Measurements from ENCODE around the gene PAQR8.

The PAQR8 gene

DNA sequence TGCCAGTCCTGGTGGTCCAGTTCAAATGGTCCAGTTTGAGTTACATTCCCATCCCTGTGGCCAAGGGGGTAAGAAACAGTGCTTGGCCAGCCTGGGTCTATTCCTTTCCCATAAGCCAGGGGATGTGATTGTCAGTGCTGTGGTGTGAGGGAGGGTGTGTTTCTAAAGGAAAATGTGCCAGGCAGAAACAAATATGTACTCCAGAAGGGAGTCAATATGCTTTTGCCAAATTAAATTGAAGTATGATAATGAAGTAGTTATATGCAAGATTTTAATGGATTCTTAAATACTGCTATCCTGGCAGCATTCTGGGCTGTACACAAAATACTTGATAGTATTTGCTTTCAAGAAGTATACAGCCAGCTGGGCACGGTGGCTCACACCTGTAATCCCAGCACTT, 16.6 kb upstream of the PAQR8 start:
- no peak overlapping the region for H3K4me3 ChIP-seq (ENCODE audit: control insufficient read depth, low read depth, low read length)
- TF ChIP-seq, protein P1, sequence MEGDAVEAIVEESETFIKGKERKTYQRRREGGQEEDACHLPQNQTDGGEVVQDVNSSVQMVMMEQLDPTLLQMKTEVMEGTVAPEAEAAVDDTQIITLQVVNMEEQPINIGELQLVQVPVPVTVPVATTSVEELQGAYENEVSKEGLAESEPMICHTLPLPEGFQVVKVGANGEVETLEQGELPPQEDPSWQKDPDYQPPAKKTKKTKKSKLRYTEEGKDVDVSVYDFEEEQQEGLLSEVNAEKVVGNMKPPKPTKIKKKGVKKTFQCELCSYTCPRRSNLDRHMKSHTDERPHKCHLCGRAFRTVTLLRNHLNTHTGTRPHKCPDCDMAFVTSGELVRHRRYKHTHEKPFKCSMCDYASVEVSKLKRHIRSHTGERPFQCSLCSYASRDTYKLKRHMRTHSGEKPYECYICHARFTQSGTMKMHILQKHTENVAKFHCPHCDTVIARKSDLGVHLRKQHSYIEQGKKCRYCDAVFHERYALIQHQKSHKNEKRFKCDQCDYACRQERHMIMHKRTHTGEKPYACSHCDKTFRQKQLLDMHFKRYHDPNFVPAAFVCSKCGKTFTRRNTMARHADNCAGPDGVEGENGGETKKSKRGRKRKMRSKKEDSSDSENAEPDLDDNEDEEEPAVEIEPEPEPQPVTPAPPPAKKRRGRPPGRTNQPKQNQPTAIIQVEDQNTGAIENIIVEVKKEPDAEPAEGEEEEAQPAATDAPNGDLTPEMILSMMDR (conservative IDR thresholded peaks at IDR 0.05; ENCODE audit: control insufficient read depth, insufficient read depth, low read depth, low read length) = no peak
- DNase-seq (ENCODE audit: low read depth) = no peak

DNA sequence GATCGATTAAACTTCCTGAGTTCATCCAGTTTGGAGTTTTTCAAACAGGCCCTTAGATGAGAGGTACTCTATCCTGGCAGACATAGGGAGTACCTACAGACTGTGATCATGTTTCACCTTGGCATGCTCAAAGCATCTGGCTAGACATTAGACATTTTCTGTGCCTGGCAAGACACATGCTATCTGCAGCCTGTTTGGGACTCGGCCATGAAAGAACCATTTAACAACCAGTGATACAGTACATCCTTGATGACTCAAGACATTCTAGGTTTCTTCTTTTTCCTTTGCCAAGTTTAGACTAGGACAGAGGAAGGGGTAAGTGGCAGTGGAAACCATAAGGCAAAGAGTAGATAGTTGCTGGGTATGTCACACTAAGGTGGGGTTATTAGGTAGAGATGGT, 15.4 kb upstream of the PAQR8 start:
- peak; percentile 29 for DNase-seq (ENCODE audit: low read depth)
- TF ChIP-seq, protein P1 (conservative IDR thresholded peaks at IDR 0.05; ENCODE audit: control insufficient read depth, insufficient read depth, low read depth, low read length) = no peak
- H3K4me3 ChIP-seq (ENCODE audit: control insufficient read depth, low read depth, low read length) = no peak overlapping the region

DNA sequence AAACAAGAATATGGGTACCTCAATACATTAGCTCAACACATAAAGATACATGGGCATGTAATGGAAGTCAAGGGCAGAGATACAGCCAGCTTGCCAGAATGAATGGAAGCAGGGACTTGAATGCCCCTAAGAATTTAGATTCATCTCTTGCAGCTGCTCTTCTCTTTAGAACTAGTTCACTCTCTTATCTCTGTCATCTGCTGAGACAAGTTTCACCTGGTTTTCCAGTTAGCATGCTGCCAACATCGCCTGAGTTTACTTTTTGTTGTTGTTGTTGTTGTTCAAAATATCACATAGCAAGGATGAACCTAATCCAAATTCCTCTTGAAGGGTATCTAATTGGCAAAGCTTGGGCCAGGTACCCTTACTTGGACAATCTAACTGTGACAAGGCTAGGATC, 14.1 kb upstream of the PAQR8 start:
- DNase-seq (ENCODE audit: low read depth) = no peak
- no peak overlapping the region for H3K4me3 ChIP-seq (ENCODE audit: control insufficient read depth, low read depth, low read length)
- TF ChIP-seq, protein P1 (conservative IDR thresholded peaks at IDR 0.05; ENCODE audit: control insufficient read depth, insufficient read depth, low read depth, low read length) = no peak

DNA sequence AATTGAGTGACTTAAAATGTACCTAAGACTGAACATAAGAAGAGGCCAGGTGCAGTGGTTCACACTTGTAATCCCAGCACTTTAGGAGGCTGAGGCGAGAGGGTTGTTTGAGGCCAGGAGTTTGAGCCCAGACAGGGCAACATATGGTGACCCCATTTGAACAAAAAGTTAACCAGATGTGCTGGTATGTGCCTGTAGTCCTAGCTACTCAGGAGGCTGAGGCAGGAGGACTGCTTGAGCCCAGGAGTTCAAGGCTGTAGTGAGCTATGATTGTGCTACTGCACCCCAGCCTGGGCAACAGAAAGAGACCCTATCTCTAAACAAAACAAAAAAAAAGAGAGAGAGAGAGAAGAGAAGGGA, 10.1 kb upstream of the PAQR8 start:
- DNase-seq (ENCODE audit: low read depth) = no peak
- H3K4me3 ChIP-seq (ENCODE audit: control insufficient read depth, low read depth, low read length) = no peak overlapping the region
- TF ChIP-seq, protein P1 (conservative IDR thresholded peaks at IDR 0.05; ENCODE audit: control insufficient read depth, insufficient read depth, low read depth, low read length) = no peak

DNA sequence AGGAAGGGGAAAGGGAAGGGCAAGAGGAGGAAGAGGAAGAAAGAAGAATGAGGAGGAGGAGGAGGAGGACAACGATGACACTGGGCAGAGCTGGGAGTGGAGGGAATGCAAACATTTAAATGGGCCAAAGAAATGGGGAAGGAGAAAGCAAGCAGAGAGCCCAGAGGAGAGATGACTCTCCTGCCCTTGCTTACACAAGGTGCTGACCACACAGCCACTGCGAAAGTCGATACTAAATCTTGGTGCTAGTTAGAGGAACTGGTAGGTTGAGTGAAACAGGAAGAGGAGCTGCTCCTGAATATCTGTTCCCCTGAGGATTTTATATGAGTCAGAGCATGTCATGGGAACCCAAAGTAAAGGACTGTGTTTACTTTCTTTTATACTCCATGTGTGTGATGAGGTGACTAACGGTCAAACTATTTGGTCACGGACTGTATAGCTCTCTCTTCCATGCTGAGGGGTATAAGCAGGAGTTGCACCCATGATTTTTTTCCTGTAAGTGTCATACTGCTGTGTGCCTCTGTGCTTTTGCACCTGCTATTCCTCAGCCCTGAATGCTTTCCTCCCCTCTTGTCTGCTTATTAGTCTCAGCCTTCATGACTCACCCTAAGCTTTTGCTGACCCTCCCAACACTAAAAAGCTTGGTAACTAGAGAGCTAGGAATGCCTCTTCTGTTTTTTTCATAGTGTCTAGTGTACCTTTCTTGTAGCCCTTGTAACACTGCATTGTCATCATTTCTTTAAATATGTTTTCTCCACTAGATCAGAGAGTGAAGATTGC, 9.5 kb upstream of the PAQR8 start:
- no peak overlapping the region for H3K4me3 ChIP-seq (ENCODE audit: control insufficient read depth, low read depth, low read length)
- TF ChIP-seq, protein P1 (conservative IDR thresholded peaks at IDR 0.05; ENCODE audit: control insufficient read depth, insufficient read depth, low read depth, low read length) = no peak
- peak; percentile 98 for DNase-seq (ENCODE audit: low read depth)

DNA sequence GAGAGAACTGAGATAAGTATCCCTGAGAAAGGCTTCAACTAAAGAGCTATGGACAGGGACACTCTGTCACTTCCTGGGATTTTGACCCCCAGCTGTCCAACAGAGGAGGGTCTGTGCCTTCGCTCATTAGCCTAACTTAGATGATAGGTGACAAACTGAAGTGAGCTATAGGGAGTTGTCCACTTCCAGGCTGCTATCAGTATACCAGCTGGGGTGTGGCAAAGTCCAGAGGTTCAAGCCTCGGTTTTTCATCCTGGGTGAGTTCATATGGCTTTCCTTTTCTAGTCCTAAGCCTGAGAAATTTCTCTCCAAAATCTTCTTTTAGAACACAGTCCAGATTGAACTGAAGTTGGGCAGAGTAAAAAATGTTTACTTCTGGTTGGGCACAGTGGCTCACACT, 5.9 kb upstream of the PAQR8 start:
- H3K4me3 ChIP-seq (ENCODE audit: control insufficient read depth, low read depth, low read length) = no peak overlapping the region
- DNase-seq (ENCODE audit: low read depth) = no peak
- TF ChIP-seq, protein P1 (conservative IDR thresholded peaks at IDR 0.05; ENCODE audit: control insufficient read depth, insufficient read depth, low read depth, low read length) = no peak

All from fibroblast of mammary gland (primary cell).